GM12891 (cell line): Measurements from ENCODE around the gene DHDH.

Source experiments
- POLR2A ChIP-seq: IDR thresholded peaks from 2 replicates; pipeline ENCODE4 v1.6.1; 2011; ENCODE audit warnings: low read depth, low read length, control low read depth
- POLR2AphosphoS5 ChIP-seq: IDR thresholded peaks from 2 replicates; pipeline ENCODE4 v1.6.1; 2011; ENCODE audit warnings: low read depth, low read length, control low read depth
- POU2F2 ChIP-seq: IDR thresholded peaks from 2 replicates; pipeline ENCODE4 v1.6.1; 2011; ENCODE audit warnings: low read depth, mild to moderate bottlenecking, control low read depth, low read length, moderate library complexity
- SPI1 ChIP-seq: IDR thresholded peaks from 2 replicates; pipeline ENCODE4 v1.6.1; 2011; ENCODE audit warnings: low read depth, low read length, control low read depth
- TAF1 ChIP-seq: IDR thresholded peaks from 2 replicates; pipeline ENCODE4 v1.6.1; 2011; ENCODE audit warnings: low read depth, low read length, control low read depth

DNA sequence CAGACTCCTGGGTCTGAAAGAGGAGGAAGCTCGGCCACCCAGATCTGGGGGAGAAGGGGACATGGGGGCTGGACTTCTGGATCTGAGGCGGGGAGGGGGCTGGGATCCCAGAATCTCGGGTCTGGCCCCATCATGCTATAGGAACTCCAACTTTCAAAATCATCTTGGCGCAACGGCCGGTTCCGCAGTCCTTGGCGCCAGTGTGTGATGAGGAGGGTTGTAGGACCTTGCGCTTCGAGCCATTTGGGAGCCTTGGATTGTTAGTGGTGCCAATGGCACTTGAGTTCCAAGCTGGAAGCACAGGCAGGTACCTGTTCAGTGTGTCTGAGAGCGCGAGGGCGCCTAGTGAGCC lies 60.5 kb downstream of the DHDH start:
- TF ChIP-seq POLR2A (no peak), TAF1 (no peak), POLR2AphosphoS5 (no peak), SPI1 (no peak), POU2F2 (no peak)
